IMR-90 (cell line): ENCODE measurements around the gene CDC20B. TPM values are rescaled to one million over a fixed set of nuclear protein-coding genes. Genes with fewer than 3 reads are reported as not detected.
"Not testable (repeated sequence)": the region's sequence is repeated elsewhere in the genome, so short reads cannot be mapped to it uniquely, and the experiment has no call there.

Source experiments
- ATAC-seq: fragments of 200-7000 bp; cut with Tn5 transposase; 2 replicates; pipeline ENCODE4 v1.9.1; 2020; ENCODE audit warnings: low read depth, mild to moderate bottlenecking, moderate library complexity
- BruUV-seq: library from RNA; stranded (reverse); fragments of 400-500 nt; replicated peaks from 2 replicates; lab custom pipeline; 2021; lab: Mats Ljungman, UMichigan
- CTCF ChIA-PET: fragments of 300-600 bp; formaldehyde crosslinking; extraction: SDS; loops from one replicate; lab custom pipeline; 2021; ENCODE audit warnings: antibody characterized with exemption; lab: Yijun Ruan, JAX
- POLR2A ChIA-PET: fragments of 300-600 bp; sonication (Branson Sonifier 250); formaldehyde crosslinking; loops from one replicate; lab custom pipeline; 2022; ENCODE audit warnings: antibody characterized with exemption; ENCODE audit not compliant: unreplicated experiment; lab: Charles Lee
- DNase-seq: peaks from one replicate; pipeline ENCODE4 v3.0.0; 2013
- H2AFZ ChIP-seq: replicated peaks from 2 replicates; pipeline ENCODE3; 2013; ENCODE audit warnings: low read length, mild to moderate bottlenecking; ENCODE audit not compliant: poor library complexity
- H2AK5ac ChIP-seq: 2 replicates; pipeline ENCODE4 v1.6.1; 2013; ENCODE audit warnings: low read depth, low read length, inconsistent platforms
- H2AK9ac ChIP-seq: replicated peaks from 2 replicates; pipeline ENCODE3; 2013; ENCODE audit warnings: mild to moderate bottlenecking, low read depth, low read length, moderate library complexity; ENCODE audit not compliant: poor library complexity
- H2BK120ac ChIP-seq: 2 replicates; pipeline ENCODE4 v1.6.1; 2013; ENCODE audit warnings: low read depth, low read length, inconsistent platforms
- H2BK15ac ChIP-seq: 3 replicates; pipeline ENCODE4 v1.6.1; 2013; ENCODE audit warnings: low read depth, low read length, inconsistent platforms
- H2BK20ac ChIP-seq: 2 replicates; pipeline ENCODE4 v1.6.1; 2013; ENCODE audit warnings: low read depth, mild to moderate bottlenecking, inconsistent platforms, low read length, moderate library complexity
- H2BK5ac ChIP-seq: 2 replicates; pipeline ENCODE4 v1.6.1; 2013; ENCODE audit warnings: mild to moderate bottlenecking, low read depth, low read length, inconsistent platforms; ENCODE audit not compliant: poor library complexity, severe bottlenecking
- H3K14ac ChIP-seq: replicated peaks from 2 replicates; pipeline ENCODE4 v1.6.1; 2013; ENCODE audit warnings: low read depth, low read length, inconsistent platforms
- H3K18ac ChIP-seq: 2 replicates; pipeline ENCODE4 v1.6.1; 2013; ENCODE audit warnings: low read depth, low read length, control low read depth
- H3K23ac ChIP-seq: 2 replicates; pipeline ENCODE4 v1.6.1; 2013; ENCODE audit warnings: low read depth, low read length, inconsistent platforms
- H3K27ac ChIP-seq: 2 replicates; pipeline ENCODE4 v1.5.1; 2013; ENCODE audit warnings: mild to moderate bottlenecking, control low read depth, low read length; ENCODE audit not compliant: insufficient read depth
- H3K27me3 ChIP-seq: 2 replicates; pipeline ENCODE4 v1.6.1; 2013; ENCODE audit warnings: low read length; ENCODE audit not compliant: control insufficient read depth, insufficient read depth
- H3K36me3 ChIP-seq: 2 replicates; pipeline ENCODE4 v1.6.1; 2013; ENCODE audit warnings: low read length, mixed read lengths; ENCODE audit not compliant: control insufficient read depth, insufficient read depth
- H3K4ac ChIP-seq: 2 replicates; pipeline ENCODE4 v1.6.1; 2013; ENCODE audit warnings: low read depth, low read length, inconsistent platforms
- H3K4me1 ChIP-seq: 2 replicates; pipeline ENCODE4 v1.6.1; 2013; ENCODE audit warnings: low read length, mixed read lengths; ENCODE audit not compliant: control insufficient read depth, insufficient read depth
- H3K4me2 ChIP-seq: 2 replicates; pipeline ENCODE4 v1.6.1; 2013; ENCODE audit warnings: low read depth, mild to moderate bottlenecking, control low read depth, low read length, moderate library complexity
- H3K4me3 ChIP-seq: 2 replicates; pipeline ENCODE4 v1.5.1; 2013; ENCODE audit warnings: low read depth, mild to moderate bottlenecking, control low read depth, low read length, moderate library complexity; ENCODE audit not compliant: insufficient read depth
- H3K56ac ChIP-seq: 2 replicates; pipeline ENCODE4 v1.6.1; 2013; ENCODE audit warnings: low read length, inconsistent platforms; ENCODE audit not compliant: insufficient read depth; ENCODE audit errors: extremely low read depth
- H3K79me1 ChIP-seq, 2 experiments: 2 replicates each; pipeline ENCODE4 v1.6.1; 2013; ENCODE audit warnings: low read length in 2 of 2, inconsistent platforms in 1 of 2, low read depth in 1 of 2
- H3K9ac ChIP-seq: 2 replicates; pipeline ENCODE4 v1.6.1; 2013; ENCODE audit warnings: low read depth, low read length, control low read depth
- H3K9me1 ChIP-seq: 2 replicates; pipeline ENCODE4 v1.6.1; 2013; ENCODE audit warnings: low read length, inconsistent platforms; ENCODE audit not compliant: insufficient read depth
- H3K9me3 ChIP-seq: 2 replicates; pipeline ENCODE4 v1.6.1; 2013; ENCODE audit warnings: low read length; ENCODE audit not compliant: control insufficient read depth, insufficient read depth
- H4K20me1 ChIP-seq: 2 replicates; pipeline ENCODE4 v1.6.1; 2013; ENCODE audit warnings: low read length, inconsistent platforms; ENCODE audit not compliant: insufficient read depth
- H4K5ac ChIP-seq: 2 replicates; pipeline ENCODE4 v1.6.1; 2013; ENCODE audit warnings: mild to moderate bottlenecking, low read depth, low read length, control low read depth
- H4K8ac ChIP-seq, 2 experiments: 2 replicates each; pipeline ENCODE4 v1.6.1; 2013; ENCODE audit warnings: low read depth in 2 of 2, low read length in 2 of 2, control low read depth in 1 of 2, inconsistent platforms in 1 of 2
- H4K91ac ChIP-seq: 2 replicates; pipeline ENCODE4 v1.6.1; 2013; ENCODE audit warnings: low read depth, low read length, inconsistent platforms; ENCODE audit not compliant: insufficient read depth
- WGBS, 2 experiments: methylation state at CpG; one replicate each; pipeline versions ENCODE4 v1.1.5 to v1.1.7; 2013; ENCODE audit warnings: missing lambda C conversion rate in 2 of 2; ENCODE audit not compliant: insufficient read length in 1 of 2; ENCODE audit errors: extremely low coverage in 2 of 2; 5-methylcytosine and 5-hydroxymethylcytosine counted together
- dilution Hi-C: fragments of 300-500 bp; cut with HindIII; formaldehyde crosslinking; loops from one replicate; pipeline ENCODE4 v1.14.3; 2018; ENCODE audit warnings: low sequenced_read_pairs; ENCODE audit not compliant: unreplicated experiment
- in situ Hi-C: fragments of 300-500 bp; cut with MboI; formaldehyde crosslinking; loops from 3 replicates; pipeline ENCODE4 v1.14.3; 2019; ENCODE audit warnings: low sequenced_read_pairs, inconsistent platforms, mixed read lengths
- intact Hi-C: fragments of 100-400 bp; cut with micrococcal nuclease; formaldehyde crosslinking; loops from 2 replicates; pipeline ENCODE4 v1.10.0; 2022
- polyA plus RNA-seq, 3 experiments: library from polyadenylated mRNA; depleted of rRNA; stranded (reverse); fragments of >200 nt; gene quantifications; 2 replicates each; pipeline ENCODE4 v1.2.3, GENCODE V29; 2012; ENCODE audit warnings: low replicate concordance in 1 of 3
- total RNA-seq: library from RNA; depleted of rRNA; stranded (reverse); fragments of >200 nt; gene quantifications from 2 replicates; pipeline ENCODE4 v1.2.3, GENCODE V29; 2012

The CDC20B gene
- total and polyA plus RNA-seq, 2 of the 4 experiments (the other 2 are of a cell fraction), result not detected

- POLR2A ChIA-PET, H3K14ac ChIP-seq, H4K8ac ChIP-seq, H3K27ac ChIP-seq, H3K18ac ChIP-seq, H4K91ac ChIP-seq, H3K4me3 ChIP-seq, H3K4me1 ChIP-seq, H4K20me1 ChIP-seq, H3K23ac ChIP-seq, H3K79me1 ChIP-seq, H4K5ac ChIP-seq, DNase-seq, in situ Hi-C loops, ATAC-seq, H3K56ac ChIP-seq, H3K9ac ChIP-seq, dilution Hi-C loops, H3K4ac ChIP-seq, H2AK9ac ChIP-seq, H3K9me1 ChIP-seq, H3K36me3 ChIP-seq, BruUV-seq, H2BK15ac ChIP-seq, intact Hi-C loops, H2AK5ac ChIP-seq, H3K9me3 ChIP-seq, H2BK5ac ChIP-seq, H2BK20ac ChIP-seq, H3K4me2 ChIP-seq, H2BK120ac ChIP-seq, CTCF ChIA-PET, H2AFZ ChIP-seq: not testable (repeated sequence)
- H3K27me3 ChIP-seq, result peaks cover 18% of the 10 kb centered on the region
- WGBS, 2 experiments, result no CpG with 5 or more reads among the region's 2 CpGs
These were observed 83.7 kb downstream of the CDC20B start for GRCh38 chr5:55089301-55089700.
